ENCODE data around the gene CYGB. TPM values are rescaled to one million over a fixed set of nuclear protein-coding genes. Genes with fewer than 3 reads are reported as not detected.
"Not testable (repeated sequence)": the region's sequence is repeated elsewhere in the genome, so short reads cannot be mapped to it uniquely, and the experiment has no call there.

The CYGB gene
- total RNA-seq, 1 donor from 2014 or later: 49.9 TPM

DNA sequence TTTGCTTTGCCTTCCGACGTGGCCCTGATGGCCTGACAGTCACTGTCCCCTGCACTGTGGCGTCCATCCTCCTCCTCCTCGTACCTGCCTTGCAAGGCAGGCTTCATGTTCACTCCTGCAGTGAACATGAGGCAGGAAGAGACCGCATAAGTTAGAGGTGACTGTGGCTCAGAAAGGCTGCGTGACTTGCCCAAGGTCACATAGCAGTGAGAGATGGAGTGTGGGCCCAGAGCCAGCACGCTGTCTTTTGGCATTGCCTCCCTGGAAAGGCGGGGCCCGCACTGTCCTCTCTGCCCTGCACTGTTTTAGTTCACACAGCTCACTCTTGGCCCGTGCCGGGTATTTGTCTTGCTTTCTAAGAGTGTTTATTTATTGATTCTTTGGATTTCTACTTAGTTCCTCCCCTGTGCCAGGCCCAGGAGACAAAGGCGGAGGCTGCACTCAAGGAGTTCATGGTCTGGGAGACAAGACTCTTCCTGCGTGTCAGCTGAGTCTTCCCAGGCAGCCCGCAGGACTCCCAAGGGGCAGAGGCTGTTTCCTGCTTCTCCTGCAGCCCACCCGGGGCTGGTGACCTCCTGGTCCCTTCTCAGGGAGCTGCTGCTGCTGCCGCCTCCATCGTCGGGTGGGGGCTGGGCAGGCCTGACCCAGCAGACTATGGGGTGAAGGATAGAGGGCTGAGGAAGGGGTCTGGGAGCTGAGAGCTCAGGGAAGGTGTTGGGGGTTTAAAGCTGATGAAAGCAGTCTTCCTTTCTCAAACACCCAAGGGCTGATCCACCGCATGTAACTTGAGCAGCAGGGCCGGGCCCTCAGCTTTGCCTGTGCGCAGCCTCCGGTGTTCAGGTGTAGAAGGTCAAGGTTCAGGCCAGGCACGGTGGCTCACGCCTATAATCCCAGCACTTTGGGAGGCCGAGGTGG, 12.7 kb downstream of the CYGB start:
- no peak overlapping the region for H3K4me3 ChIP-seq (ENCODE audit: low read depth, low read length)
- TF ChIP-seq, protein P1, sequence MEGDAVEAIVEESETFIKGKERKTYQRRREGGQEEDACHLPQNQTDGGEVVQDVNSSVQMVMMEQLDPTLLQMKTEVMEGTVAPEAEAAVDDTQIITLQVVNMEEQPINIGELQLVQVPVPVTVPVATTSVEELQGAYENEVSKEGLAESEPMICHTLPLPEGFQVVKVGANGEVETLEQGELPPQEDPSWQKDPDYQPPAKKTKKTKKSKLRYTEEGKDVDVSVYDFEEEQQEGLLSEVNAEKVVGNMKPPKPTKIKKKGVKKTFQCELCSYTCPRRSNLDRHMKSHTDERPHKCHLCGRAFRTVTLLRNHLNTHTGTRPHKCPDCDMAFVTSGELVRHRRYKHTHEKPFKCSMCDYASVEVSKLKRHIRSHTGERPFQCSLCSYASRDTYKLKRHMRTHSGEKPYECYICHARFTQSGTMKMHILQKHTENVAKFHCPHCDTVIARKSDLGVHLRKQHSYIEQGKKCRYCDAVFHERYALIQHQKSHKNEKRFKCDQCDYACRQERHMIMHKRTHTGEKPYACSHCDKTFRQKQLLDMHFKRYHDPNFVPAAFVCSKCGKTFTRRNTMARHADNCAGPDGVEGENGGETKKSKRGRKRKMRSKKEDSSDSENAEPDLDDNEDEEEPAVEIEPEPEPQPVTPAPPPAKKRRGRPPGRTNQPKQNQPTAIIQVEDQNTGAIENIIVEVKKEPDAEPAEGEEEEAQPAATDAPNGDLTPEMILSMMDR (conservative IDR thresholded peaks at IDR 0.05; ENCODE audit: low read depth, low read length): no peak
- no peak for DNase-seq (ENCODE audit: low read depth)

DNA sequence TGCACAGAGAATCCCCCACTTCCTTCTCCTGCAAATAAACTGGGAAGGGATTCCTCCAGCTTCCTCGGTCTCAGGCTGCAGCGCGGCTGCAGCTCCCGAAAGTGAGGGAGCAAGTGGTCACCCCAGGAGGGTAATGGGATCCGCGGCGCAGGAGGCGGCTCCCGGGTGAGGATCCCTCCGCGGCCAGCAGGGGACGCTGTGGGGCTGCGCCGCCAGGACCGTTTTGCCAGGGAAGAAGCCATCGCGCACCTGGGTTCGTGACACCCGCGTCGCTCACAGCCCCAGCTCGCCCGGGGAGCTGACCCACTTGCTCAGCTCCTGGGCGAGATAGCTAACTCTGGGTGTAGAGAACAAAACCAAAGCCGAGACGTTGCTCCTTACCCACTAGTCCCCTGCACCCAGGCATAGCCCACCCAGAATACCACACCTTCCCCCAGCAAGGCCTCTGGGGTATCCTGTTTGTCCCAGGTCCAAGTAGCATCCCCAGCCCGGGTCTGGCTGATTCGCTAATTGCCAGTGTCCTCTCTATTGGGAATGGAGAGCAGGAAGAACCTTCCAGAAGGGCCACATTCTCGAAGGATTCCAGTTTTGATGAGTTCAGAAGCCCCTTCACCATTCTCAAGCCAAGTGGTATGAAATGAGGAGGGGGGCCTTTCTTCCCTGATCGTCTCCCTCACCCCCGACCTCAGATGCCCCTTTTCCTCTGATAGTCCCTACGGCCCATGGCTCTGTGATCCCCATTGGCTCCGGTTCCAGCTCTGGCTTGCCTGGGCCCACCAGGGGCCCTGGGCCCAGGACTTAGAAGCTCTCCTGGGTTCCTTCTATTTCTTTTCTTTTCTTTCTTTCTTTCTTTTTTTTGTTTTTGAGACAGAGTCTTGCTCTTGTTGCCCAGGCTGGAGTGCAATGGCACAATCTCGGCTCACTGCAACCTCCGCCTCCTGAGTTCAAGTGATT, 14.1 kb downstream of the CYGB start:
- TF ChIP-seq, protein P1 (conservative IDR thresholded peaks at IDR 0.05; ENCODE audit: low read depth, low read length): peak; percentile 94
- DNase-seq (ENCODE audit: low read depth): no peak
- H3K4me3 ChIP-seq (ENCODE audit: low read depth, low read length): peak overlapping the region; percentile 20

DNA sequence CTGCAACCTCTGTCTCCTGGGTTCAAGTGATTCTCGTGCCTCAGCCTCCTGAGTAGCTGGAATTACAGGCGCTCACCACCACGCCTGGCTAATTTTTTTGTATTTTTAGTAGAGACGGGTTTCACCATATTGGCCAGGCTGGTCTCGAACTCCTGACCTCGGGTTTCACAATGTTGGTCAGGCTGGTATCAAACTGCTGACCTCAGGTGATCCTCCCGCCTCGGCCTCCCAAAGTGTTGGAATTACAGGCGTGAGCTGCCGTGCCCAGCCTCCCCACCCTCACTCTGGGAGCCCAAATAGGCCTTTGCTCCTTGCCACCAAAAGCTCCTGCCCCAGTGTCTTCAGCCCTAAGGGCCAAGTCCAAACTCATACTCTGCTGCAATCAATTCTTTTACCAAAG, 15.8 kb downstream of the CYGB start:
- DNase-seq (ENCODE audit: low read depth); H3K4me3 ChIP-seq (ENCODE audit: low read depth, low read length): not testable (repeated sequence)

DNA sequence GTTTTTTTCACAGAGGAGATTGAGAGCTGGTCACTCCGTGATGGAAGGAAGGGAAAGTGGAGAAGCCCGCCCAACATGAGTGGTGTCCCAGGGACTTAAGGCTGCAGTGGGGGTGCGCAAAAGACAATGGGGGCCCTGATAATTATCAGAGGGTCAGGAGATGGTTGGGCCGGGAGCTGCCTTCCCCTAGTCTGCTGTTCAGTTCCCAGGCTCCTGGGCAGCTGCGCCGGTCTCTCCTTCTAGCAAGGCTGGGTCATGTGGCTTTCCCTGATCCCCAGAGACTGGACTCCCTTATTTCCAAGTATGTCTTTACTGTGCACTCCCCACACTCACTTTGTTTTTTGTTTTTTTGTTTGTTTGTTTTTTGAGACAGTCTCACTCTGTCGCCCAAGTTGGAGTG, 16.2 kb downstream of the CYGB start:
- no peak for DNase-seq (ENCODE audit: low read depth)
- TF ChIP-seq, protein P1 (conservative IDR thresholded peaks at IDR 0.05; ENCODE audit: low read depth, low read length): no peak
- no peak overlapping the region for H3K4me3 ChIP-seq (ENCODE audit: low read depth, low read length)

DNA sequence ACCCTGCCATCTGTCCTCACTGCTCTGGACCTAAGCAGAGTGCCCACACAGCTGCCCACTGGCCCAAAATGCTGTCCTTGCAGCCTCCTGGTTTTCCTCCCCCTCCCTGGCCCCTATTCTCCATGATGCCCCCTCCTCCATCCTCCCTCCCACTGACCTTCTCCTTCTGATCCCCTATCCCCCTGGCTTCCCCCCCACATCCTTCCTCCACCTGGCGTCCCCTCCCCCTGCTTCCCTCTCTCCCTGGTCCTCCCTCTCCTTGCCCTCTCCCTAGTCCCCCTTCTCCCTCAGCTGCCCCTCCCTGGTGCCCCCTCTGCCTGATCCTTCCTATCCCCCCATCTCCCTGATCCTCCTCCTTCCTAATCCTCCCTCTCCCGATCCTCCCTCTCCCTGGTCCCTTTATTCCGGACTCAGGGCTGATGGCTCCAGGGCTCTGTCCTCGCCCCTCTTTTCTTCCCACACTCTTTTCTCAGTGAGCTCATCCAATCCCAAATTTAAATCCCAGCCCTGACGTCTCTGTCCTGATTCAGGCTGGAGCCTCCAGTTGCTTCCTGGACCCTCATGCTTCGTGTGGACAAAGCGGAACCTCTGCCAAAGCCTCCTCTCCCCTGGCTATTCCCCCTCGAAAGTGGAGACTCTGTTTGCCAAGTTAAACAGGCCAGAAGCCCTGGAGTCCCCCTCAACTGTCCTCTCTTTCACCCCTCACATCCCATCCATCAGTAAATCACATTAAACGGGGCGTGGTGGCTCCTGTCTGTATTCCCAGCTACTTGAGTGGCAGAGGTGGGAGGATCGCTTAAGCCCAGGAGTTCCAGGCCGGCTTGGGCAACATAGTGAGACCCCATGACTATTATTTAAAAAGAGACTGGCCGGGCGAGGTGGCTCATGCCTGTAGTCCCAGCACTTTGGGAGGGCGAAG, 18.2 kb downstream of the CYGB start:
- TF ChIP-seq, protein P1 (conservative IDR thresholded peaks at IDR 0.05; ENCODE audit: low read depth, low read length): no peak
- no peak overlapping the region for H3K4me3 ChIP-seq (ENCODE audit: low read depth, low read length)
- DNase-seq (ENCODE audit: low read depth): no peak

DNA sequence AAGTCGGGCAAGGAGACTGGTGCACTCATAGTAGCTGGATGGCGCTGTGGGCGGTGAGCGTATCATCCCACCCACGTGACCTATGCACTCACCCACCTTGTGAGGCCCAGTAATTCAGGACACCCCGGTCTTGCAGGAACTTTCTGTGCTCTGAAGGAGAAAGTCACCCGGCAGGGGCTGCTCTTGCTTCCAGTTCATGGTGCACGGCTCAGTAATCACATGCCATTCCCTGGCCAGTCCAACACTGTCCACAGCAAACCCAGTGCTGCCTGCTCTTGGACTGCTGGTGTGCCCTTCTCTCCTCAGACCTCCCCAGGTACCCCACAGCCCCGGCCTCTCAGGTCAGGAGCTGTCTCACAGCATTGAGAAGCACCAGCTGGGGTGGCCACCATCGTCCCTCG, 19.9 kb downstream of the CYGB start:
- H3K4me3 ChIP-seq (ENCODE audit: low read depth, low read length): no peak overlapping the region
- DNase-seq (ENCODE audit: low read depth): no peak
- TF ChIP-seq, protein P1 (conservative IDR thresholded peaks at IDR 0.05; ENCODE audit: low read depth, low read length): peak; percentile 65
